PFSK-1 (cell line): Measurements from ENCODE around the gene IL18R1.

ENCODE experiments used
- FOXP2 ChIP-seq: optimal IDR thresholded peaks from 2 replicates; pipeline ENCODE3; 2011; ENCODE audit warnings: borderline replicate concordance, control low read depth, inconsistent platforms; ENCODE audit not compliant: insufficient read depth; ENCODE audit errors: extremely low read length, extremely low read depth
- POLR2AphosphoS5 ChIP-seq: IDR thresholded peaks from 2 replicates; pipeline ENCODE4 v1.6.1; 2012; ENCODE audit warnings: low read depth, mild to moderate bottlenecking, control low read depth, low read length, moderate library complexity
- SIN3A ChIP-seq: IDR thresholded peaks from 2 replicates; pipeline ENCODE4 v1.6.1; 2012; ENCODE audit warnings: mild to moderate bottlenecking, low read length, moderate library complexity, borderline replicate concordance; ENCODE audit not compliant: insufficient read depth
- TAF1 ChIP-seq: IDR thresholded peaks from 2 replicates; pipeline ENCODE4 v1.6.1; 2012; ENCODE audit warnings: low read length, control low read depth, borderline replicate concordance; ENCODE audit not compliant: insufficient read depth
- TF ChIP-seq, protein P1 (sequence below), 2 experiments: IDR thresholded peaks; 2 replicates each; pipeline versions ENCODE4 v1.6.1 to v1.8.0; 2011 to 2012; ENCODE audit warnings: low read depth in 2 of 2, low read length in 2 of 2, control low read depth in 1 of 2, inconsistent platforms in 1 of 2, mild to moderate bottlenecking in 1 of 2, moderate library complexity in 1 of 2; ENCODE audit not compliant: insufficient read depth in 1 of 2

The IL18R1 gene

DNA sequence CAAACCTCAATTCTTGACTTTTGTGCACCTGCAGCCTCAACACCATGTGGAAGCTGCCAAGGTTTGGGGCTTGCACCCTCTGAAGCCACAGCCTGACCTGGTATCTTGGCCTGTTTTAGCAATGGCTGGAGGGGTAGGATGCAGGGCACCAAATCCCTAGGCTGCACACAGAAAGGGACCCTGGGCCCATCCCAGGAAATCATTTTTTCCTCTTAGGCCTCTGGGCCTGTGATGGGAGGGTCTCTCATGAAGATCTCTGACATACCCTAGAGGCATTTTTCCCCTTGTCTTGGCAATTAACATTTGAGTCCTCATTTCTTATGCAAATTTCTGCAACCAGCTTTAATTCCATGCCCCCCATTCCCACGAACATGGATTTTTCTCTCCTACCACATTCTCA, 10.2 kb downstream of the IL18R1 start:
- TF ChIP-seq, protein P1, sequence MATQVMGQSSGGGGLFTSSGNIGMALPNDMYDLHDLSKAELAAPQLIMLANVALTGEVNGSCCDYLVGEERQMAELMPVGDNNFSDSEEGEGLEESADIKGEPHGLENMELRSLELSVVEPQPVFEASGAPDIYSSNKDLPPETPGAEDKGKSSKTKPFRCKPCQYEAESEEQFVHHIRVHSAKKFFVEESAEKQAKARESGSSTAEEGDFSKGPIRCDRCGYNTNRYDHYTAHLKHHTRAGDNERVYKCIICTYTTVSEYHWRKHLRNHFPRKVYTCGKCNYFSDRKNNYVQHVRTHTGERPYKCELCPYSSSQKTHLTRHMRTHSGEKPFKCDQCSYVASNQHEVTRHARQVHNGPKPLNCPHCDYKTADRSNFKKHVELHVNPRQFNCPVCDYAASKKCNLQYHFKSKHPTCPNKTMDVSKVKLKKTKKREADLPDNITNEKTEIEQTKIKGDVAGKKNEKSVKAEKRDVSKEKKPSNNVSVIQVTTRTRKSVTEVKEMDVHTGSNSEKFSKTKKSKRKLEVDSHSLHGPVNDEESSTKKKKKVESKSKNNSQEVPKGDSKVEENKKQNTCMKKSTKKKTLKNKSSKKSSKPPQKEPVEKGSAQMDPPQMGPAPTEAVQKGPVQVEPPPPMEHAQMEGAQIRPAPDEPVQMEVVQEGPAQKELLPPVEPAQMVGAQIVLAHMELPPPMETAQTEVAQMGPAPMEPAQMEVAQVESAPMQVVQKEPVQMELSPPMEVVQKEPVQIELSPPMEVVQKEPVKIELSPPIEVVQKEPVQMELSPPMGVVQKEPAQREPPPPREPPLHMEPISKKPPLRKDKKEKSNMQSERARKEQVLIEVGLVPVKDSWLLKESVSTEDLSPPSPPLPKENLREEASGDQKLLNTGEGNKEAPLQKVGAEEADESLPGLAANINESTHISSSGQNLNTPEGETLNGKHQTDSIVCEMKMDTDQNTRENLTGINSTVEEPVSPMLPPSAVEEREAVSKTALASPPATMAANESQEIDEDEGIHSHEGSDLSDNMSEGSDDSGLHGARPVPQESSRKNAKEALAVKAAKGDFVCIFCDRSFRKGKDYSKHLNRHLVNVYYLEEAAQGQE (IDR thresholded peaks at IDR 0.05; ENCODE audit: insufficient read depth in 1 of 2, low read depth in 2 of 2, low read length in 2 of 2) = no peak
- TF ChIP-seq TAF1 (no peak), FOXP2 (no peak), SIN3A (no peak), POLR2AphosphoS5 (no peak)

DNA sequence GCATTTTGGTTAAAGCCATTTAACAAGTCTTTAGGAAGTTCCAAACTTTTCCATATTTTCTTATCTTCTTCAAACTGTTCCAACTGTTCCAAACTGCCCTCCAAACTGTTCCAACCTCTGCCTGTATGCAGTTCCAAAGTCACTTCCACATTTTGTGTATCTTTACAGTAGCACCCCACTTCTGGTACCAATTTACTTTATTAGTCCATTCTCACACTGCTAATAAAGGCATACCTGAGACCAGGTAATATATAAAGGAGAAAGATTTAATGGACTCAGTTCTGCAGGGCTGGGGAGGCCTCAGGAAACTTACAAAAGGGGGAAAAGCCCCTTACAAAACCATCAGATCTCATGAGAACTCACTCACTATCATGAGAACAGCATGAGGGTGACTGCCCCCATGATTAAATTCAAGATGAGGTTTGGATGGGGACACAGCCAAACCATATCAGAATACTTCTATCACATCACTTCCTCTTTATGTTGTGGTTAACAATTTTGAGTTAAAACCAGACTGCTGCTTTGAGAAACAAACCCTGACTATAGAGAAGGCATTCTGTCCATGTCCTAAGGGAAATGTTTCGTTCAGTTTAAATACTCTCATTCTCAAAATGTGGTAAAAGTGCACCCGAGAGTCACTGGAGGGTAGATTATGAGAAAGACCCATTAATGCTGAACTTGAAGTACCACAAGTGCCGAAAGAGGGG, 11.0 kb downstream of the IL18R1 start:
- TF ChIP-seq FOXP2 (no peak), POLR2AphosphoS5 (no peak), SIN3A (no peak), TAF1 (no peak)
- TF ChIP-seq, protein P1 (IDR thresholded peaks at IDR 0.05; ENCODE audit: insufficient read depth in 1 of 2, low read depth in 2 of 2, low read length in 2 of 2) = no peak

DNA sequence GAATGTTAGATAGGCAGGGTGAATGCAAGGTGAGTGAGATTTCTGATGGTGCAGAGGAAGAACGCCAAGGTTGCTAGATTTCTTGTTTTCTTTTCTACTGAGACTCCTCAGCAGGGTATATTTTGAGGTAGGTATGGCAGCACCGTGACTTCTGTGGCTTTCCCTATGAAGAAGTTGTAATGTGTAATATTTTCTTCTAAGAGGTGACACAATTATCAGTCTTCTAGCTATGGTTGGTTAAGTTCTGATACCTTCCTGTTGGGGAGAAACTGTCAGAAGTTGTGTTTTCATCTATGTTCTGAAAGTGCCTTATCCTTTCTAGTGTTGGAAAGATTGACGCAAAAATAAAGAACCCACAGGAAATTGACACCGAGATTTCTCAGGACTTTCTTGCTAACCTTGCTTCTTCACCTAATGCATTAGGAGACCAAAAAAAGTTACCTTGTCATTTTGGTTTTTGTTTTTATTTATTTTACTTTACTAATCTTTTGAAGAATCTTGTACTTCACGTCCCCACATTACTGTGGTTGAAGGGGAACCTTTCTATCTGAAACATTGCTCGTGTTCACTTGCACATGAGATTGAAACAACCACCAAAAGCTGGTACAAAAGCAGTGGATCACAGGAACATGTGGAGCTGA, 11.9 kb downstream of the IL18R1 start:
- TF ChIP-seq POLR2AphosphoS5 (no peak), FOXP2 (no peak), TAF1 (no peak), SIN3A (no peak)
- TF ChIP-seq, protein P1 (IDR thresholded peaks at IDR 0.05; ENCODE audit: insufficient read depth in 1 of 2, low read depth in 2 of 2, low read length in 2 of 2) = no peak

DNA sequence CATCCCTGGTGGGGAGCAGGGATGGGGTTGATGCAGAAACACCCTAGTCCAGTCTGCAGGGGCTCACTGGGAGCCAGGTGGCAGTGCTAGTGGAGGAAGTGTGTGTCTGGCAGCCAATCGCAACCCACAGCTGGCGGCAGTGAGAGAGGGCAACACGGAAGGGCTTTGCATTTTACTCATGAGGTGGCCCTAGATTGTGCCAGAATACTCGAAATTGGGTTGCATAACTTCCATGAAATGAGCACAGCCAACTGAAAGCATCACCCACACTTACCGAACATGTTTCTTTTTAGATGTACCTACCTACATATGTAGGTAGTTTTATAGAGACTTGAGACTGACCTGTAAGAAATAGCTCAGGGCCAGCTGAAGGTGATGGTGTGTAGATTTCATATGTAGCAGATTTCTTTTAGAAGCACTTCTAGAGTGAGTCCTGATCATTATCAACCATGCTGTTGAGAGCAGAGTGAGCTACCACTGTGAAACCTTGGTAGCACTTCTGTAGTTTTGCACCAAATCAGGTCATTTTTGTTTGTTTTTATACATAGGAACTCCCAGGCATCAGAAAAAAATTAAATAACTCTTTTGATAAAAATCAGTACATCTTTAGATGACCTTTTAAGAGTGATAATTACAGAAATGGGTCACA, 13.0 kb downstream of the IL18R1 start:
- no peak for TF ChIP-seq SIN3A
- TF ChIP-seq TAF1 = no peak
- TF ChIP-seq POLR2AphosphoS5 = no peak
- TF ChIP-seq FOXP2 = no peak

DNA sequence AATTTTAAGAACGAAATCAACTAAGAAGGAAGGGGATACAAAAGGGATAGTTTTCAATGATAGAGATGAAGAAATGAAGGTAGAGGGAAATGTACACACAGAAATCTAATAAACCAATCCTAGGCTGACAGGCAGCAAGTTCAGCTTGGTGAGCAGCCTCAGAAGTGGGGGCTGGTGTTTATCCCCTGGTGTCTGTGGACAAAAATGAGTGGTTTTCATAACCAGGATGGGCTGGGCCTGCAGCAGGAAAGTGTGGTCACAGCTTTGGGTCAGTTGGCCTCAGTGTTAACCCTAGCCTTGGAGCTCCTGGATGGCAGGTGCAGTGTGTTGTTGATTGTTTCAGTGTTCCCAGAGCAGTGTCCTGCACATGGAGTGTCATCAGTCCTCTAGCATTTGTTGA, 14.3 kb downstream of the IL18R1 start:
- TF ChIP-seq, protein P1 (IDR thresholded peaks at IDR 0.05; ENCODE audit: insufficient read depth in 1 of 2, low read depth in 2 of 2, low read length in 2 of 2) = no peak
- TF ChIP-seq POLR2AphosphoS5 (no peak), TAF1 (no peak), FOXP2 (no peak), SIN3A (no peak)
